ENCODE measurements around the gene UBR3.
"Not testable (repeated sequence)": the region's sequence is repeated elsewhere in the genome, so short reads cannot be mapped to it uniquely, and the experiment has no call there.

Gene UBR3, protein sequence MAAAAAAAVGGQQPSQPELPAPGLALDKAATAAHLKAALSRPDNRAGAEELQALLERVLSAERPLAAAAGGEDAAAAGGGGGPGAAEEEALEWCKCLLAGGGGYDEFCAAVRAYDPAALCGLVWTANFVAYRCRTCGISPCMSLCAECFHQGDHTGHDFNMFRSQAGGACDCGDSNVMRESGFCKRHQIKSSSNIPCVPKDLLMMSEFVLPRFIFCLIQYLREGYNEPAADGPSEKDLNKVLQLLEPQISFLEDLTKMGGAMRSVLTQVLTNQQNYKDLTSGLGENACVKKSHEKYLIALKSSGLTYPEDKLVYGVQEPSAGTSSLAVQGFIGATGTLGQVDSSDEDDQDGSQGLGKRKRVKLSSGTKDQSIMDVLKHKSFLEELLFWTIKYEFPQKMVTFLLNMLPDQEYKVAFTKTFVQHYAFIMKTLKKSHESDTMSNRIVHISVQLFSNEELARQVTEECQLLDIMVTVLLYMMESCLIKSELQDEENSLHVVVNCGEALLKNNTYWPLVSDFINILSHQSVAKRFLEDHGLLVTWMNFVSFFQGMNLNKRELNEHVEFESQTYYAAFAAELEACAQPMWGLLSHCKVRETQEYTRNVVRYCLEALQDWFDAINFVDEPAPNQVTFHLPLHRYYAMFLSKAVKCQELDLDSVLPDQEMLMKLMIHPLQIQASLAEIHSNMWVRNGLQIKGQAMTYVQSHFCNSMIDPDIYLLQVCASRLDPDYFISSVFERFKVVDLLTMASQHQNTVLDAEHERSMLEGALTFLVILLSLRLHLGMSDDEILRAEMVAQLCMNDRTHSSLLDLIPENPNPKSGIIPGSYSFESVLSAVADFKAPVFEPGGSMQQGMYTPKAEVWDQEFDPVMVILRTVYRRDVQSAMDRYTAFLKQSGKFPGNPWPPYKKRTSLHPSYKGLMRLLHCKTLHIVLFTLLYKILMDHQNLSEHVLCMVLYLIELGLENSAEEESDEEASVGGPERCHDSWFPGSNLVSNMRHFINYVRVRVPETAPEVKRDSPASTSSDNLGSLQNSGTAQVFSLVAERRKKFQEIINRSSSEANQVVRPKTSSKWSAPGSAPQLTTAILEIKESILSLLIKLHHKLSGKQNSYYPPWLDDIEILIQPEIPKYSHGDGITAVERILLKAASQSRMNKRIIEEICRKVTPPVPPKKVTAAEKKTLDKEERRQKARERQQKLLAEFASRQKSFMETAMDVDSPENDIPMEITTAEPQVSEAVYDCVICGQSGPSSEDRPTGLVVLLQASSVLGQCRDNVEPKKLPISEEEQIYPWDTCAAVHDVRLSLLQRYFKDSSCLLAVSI (N-terminal part only)

GRCh38 chr2:169827272-169828140 lies at the start of gene UBR3:
TSS of gene UBR3 (plus strand) at chr2:169827454. CDS start at chr2:169827508, 54 bp downstream.
- DNase-seq: peak; percentile 92

GRCh38 chr2:169778446-169778845 lies 48.8 kb upstream of the UBR3 start:
- DNase-seq: no peak

DNA sequence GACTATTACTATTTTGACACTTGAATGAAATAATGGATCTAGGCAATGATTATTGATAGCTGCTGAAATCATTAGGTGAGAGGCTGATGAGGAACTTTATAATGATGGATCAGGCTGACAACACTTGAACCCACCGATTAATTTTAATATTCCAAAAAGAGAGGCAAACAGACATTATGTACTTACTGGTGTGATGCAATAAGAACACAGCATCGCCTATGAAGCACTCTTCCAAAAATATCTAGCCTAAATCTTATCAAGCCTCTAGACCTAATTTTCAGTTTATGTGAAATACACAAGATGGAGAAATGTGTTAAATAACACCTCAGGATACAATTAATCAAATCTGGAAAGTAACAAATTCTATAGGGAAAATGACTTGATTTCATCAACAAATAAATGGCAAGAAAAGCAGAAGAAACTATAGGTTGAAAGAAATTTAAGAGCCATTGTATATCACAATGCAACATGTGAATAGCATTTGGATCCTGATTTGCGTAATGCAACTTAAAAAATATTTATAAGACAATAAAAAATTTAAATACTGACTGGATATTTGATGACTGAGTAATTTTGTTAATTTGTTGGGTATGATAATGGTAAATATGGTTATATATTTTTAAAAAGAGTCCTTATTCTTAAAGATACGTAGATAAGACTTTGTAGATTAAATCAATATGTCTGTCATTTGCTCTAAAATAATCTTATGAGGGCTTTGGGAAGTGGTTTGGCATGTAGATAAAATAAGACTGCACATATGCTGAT lies 45.8 kb upstream of the UBR3 start:
- DNase-seq: no peak

DNA sequence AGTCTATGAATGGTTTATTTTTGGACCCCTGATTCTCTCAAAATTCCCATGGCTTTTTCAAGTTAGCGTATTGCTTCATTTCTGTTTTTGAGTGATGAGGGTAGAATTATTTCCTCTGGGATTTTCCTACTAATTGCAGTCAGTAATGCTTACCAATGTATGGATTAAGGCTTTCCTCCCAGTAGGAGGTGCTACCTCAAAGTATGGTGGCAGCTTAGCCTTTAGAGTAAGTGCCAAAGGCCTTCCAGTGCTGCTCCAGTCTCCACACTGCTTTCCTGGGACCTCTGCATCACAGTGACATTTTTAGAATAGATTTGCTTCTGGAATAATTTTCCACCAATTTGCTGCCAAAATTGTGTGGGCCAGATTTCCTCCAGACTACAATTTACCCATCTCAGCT lies 44.7 kb upstream of the UBR3 start:
- DNase-seq: no peak

DNA sequence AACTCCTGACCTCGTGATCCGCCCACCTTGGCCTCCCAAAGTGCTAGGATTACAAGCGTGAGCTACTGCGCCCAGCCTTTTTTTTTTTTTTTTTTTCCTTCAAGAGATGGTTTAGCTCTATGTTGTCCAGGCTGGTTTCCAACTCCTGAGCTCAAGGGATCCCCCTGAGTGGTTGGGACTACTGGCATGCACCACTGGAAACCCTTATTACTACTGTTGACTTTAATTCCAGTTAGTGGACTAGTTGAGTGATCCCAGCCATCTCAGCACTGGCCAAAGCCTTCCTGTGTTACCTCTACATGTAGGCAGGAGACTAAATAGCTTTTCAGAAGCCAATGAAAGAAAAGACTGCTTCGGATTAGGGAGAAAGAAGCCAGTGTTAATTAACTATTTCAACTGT lies 36.7 kb upstream of the UBR3 start:
- DNase-seq: no peak

GRCh38 chr2:169795181-169795580 lies 32.1 kb upstream of the UBR3 start:
- DNase-seq: no peak

GRCh38 chr2:169796441-169796840 lies 30.8 kb upstream of the UBR3 start:
- DNase-seq: no peak

DNA sequence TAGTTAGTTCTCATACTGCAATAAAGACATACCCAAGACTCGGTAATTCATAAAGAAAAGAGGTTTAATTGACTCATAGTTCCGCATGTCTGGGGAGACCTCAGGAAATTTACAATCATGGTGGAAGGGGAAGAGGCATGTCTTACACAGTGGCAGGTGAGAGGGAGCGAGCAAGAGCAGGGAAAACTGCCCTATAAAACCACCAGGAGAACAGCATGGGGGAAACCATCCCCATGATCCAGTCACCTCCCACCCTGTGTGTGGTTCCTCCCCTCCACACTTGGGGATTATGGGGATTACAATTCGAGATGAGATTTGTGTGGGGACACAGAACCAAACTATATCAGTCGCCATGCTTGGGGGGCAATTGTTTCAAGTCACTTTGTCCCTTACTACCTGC lies 29.7 kb upstream of the UBR3 start:
- no peak for DNase-seq

GRCh38 chr2:169798397-169798717 lies 28.9 kb upstream of the UBR3 start:
- no peak for DNase-seq

DNA sequence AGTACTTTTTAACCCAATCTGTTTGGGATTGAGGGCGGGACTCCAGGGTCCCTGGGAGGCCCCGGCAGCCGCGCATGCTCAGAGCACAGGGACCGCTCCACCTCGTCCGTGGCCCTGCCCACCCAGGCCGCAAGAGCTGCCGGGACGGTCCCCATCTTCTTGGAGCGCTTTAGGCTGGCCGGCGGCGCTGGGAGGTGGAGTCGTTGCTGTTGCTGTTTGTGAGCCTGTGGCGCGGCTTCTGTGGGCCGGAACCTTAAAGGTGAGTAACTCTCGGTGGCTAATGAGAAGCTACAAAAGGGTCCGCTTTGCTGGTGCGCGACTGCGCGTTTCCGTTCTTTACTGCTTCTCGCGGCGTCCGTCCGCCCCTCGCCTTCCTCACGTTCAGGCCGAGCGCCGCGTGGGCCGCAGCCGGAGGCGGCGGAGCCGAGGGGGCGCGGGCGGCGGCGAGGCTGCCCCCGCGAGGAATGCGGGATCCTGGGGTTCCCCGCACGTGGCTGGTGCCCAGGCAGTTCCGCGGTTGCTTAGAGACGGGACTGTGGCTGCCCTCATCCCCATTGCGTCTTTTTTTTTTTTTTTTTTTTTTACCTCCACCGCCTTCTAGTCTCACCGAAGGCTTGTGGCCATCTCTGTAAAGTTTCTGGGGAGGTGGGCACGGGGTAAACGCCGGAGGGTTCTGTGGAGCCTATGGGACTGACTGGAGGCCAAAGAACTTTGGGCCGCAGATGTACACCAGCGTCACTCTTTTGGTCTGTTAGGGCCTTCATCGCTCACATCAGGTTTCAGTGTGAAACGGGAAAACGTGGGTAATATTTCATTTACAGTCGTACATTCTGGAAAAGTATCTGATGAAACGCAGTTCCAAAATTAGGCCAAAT lies 28.3 kb upstream of the UBR3 start, which contains the start of gene SSB:
Gene SSB (plus strand): TSS at position 154 of the 875 bp plus-strand sequence. CDS start 2,090 bp downstream, outside the sequence.
- peak; percentile 93 for DNase-seq

- no peak for DNase-seq
Measured at GRCh38 chr2:169803480-169803879, 23.8 kb upstream of the UBR3 start.

GRCh38 chr2:169806586-169806985 lies 20.7 kb upstream of the UBR3 start:
- DNase-seq: no peak

GRCh38 chr2:169808221-169808620 lies 19.0 kb upstream of the UBR3 start:
- peak; percentile 77 for DNase-seq

- peak; percentile 73 for DNase-seq
Measured at GRCh38 chr2:169815849-169816248, 11.4 kb upstream of the UBR3 start.

DNA sequence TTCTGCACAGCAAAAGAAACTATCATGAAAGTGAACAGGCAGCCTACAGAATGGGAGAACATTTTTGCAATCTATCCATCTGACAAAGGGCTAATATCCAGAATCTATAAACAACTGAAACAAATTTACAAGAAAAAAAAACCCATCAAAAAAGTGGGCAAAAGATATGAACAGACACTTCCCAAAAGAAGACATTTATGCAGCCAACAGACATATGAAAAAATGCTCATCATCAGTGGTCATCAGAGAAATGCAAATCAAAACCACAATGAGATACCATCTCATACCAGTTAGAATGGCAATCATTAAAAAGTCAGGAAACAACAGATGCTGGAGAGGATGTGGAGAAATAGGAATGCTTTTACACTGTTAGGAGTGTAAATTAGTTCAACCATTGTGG lies 10.3 kb upstream of the UBR3 start:
- DNase-seq: not testable (repeated sequence)

DNA sequence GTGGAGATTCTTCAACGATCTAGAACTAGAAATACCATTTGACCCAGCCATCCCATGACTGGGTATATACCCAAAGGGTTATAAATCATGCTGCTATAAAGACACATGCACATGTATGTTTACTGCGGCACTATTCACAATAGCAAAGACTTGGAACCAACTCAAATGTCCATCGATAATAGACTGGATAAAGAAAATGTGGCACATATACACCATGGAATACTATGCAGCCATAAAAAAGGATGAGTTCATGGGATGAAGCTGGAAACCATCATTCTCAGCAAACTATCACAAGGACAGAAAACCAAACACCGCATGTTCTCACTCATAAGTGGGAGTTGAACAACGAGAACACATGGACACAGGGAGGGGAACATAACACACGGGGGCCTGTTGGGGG lies 9.9 kb upstream of the UBR3 start:
- DNase-seq: not testable (repeated sequence)

DNA sequence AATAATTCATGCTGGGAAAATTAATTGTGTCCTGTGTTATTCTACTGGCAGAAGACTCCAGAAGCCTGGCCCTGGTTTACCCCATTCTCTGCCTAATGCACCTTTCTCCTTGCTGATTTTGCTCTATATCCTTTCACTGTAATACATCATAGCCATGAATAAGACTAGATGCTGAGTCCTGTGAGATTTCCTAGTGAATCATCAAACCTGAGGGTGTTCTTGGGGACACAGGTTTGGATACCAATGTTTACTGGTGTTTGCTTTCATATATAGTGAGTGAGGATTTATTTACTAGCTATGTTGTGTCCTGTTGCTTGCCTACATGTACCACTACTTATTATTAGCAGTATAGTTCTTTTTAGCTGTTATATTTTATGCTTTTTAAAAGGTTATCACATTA lies 9.0 kb upstream of the UBR3 start:
- no peak for DNase-seq

DNA sequence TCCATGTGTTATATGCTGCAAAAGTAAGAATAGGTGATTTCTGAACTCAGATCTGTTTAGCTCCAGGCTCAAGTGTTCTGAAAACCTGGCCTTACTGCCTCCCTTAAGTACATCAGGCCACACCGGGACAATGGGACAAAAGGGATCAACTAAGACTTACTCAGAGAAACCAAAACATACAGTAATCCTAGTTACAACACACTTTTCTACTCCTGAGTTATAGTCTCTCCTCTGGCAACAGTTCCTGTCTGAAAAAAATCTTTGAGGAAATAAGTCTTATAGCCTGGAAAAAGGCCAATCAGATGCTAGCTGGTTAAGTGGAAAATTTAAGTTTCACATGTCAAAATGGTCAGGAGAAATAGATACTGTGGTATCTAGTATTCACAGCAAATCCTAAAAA lies 8.1 kb upstream of the UBR3 start:
- DNase-seq: no peak

DNA sequence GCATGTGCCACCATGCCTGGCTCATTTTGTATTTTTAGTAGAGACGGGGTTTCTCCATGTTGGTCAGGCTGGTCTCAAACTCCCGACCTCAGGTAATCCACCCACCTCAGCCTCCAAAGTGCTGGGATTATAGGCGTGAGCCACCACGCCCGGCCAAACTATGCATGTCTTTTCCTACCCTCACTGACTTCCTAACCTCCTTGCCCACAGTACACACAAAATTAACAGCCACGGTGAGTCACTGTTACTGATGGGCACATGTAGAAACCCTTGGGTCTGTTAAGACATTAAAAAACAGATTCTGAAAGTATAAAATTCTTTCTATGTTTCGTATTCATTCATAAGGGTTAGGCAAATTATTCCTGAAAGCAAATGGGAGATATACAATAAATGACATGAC lies 7.2 kb upstream of the UBR3 start:
- peak; percentile 64 for DNase-seq

DNA sequence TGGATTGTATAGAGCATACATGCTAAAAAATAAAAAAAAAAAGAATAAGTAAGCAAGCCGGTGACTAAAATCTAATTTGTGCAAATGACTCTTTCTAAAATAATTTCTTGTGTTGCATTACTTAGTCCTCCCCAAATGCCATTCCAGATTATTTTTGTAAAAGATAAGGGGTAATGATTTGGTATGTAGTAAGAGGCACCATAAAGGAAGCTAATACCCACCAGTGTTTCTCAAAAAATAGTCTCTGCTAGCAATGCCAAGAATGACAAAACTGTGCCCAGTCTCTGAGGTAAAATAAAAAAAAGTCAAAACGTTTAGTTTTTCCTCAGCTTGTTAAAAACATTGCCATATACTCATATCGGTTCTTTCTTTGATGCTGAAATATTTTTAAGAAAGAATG lies 5.2 kb upstream of the UBR3 start:
- no peak for DNase-seq

Data from EL (cell line).